Effector CD8-positive, alpha-beta T cell (primary cell): ENCODE results near the gene CLN6.
"Not testable (repeated sequence)": the region's sequence is repeated elsewhere in the genome, so short reads cannot be mapped to it uniquely, and the experiment has no call there.

Experiments used
- DNase-seq: peaks from one replicate; lab custom pipeline; 2025; lab: John Stamatoyannopoulos, UW

The CLN6 gene

DNA sequence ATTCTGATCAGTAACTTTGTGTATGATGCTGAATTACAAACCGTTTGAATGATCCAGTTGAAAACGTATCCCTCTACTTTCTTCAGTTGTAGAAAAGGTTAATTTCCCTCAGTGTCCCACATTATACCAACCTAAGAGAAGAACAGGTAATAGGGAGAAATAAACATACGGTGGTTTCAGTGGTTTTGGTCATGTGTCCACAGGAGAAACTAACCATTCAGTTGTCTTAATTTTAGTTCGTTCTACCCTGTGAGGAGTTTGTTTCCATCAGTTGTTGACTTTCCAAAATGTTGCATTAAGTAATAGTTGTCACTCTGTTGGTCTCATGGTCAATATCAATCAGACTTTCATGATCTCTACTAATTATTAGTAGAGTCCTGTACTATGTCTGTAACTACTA is 39.5 kb downstream of the CLN6 start:
- DNase-seq: no peak

DNA sequence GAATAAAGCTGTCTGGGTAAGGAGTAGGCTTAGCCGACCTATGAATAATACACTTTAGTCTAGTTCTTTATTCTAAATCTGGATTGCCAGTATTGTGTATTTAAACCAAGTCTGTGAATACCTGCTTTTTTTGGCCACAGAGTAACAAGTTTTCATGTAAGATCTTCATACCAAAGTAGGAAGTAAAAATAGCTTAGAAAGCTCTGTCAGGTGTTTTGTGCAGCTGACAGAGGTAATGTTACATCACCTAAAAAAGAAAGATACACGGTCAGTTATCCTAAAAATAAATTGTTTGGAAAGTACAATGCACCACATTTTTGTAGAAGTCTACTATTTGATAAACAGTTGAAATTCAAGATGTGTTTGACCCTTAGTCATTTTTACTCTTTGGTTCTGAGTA is 40.9 kb downstream of the CLN6 start:
- no peak for DNase-seq

DNA sequence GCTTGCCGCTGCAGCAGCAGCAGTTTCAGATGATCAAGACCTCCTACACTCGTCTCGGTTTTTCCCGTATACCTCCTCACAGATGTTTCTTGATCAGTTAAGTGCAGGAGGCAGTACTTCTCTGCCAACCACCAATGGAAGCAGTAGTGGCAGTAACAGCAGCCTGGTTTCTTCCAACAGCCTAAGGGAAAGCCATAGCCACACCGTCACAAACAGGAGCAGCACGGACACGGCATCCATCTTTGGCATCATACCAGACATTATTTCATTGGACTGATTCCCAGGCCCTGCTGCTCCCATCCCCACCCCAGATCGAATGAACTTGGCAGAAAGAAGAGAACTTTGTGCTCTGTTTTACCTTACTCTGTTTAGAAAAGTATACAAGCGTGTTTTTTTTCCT is 42.0 kb downstream of the CLN6 start:
- no peak for DNase-seq

DNA sequence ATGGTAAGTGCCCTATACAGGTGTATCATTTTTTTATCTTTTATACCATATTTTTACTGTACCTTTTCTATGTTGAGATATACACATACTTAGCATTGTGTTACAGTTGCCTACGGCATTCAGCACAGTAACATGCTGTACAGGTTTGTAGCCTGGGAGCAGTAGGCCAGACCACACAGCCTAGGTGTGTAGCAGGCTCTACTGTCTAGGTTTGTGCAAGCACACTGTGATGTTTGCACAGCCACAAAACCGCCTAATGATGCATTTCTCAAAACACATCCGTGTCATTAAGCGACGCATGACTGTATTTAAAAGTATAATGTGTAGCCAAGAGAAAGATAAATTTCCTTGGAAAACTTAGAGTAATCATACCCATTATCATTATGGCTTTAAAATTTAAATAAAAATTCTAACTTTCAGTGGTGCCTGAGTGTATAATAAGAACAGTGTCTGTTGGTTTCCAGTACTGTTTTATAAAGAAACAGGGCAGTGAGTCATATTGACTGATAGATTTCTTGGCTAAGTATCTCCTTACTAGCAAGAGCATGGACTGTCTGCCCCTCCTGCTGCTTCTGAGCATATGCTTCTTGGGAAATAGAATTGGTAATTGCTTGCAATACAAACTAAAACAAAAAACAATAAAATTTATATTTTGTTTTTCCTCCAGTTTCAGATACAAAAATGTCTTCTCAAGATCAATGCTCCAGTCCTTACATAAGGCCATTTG is 42.7 kb downstream of the CLN6 start:
- DNase-seq: no peak

DNA sequence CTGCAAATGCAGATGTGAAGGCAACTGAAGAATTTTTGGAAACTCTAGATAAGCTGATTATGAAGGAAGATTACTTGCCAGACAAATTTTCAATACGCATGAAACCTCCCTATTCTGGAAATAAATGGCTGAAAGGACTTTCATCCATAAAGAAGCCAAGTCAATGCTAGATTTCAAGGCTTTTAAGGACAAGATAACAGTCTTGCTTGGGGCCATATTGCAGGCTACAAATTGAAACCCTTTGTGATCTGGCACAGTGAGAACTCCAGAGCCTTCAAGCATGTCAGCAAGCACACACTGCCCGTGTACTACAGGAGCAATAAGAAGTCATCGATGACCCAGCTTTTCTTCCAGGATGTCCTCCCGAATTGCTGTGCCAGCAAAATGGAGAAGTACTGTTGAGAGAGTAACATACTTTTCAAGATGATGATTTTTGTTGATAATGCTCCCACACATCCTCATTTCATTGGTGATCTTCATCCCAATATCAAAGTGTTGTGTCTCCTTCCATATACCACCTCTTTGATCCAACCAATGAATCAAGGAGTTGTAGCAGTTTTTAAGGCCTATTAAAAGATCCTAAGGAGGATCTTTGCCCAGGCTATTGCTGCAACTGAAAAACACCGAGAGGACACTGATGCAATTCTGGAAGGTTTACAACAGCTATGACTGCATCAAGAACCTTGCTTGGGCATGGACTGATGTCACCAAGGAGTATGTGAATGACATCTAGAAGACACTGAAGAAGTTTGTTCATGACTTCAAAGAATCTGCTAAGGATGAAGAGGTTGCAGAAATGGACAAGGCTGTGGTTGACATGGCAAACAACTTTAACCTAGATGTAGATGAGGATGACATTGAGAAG is 44.7 kb downstream of the CLN6 start:
- no peak for DNase-seq

DNA sequence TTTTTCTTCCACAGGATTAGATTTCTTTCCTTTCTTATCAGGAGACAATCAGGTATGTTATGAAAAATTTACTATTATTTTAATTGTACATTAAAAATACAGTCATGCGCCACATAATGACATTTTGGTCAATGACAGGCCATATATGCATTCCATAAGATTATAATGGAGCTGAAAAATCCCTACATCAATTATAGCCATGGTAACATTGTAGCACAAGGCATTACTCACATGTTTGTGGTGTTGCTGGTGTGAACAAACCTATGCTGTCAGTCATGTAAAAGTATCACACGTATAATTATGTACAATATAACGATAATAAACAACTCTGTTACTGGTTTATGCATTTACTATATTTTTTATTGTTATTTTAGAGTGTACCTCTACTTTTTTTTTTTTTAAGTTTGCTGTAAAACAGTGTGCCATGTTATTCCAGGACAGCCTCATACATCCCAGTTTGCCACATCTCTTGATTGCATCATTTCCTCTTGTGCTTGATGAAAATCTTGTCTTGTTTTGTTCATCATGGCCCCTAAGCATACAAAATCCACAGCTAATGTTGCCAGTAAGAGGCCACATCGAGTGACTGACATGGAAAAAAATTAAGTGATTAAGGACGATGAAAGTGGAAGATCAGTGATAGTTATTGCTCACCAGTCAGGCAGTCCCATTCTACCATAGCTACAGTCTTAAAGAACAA is 45.8 kb downstream of the CLN6 start:
- no peak for DNase-seq

DNA sequence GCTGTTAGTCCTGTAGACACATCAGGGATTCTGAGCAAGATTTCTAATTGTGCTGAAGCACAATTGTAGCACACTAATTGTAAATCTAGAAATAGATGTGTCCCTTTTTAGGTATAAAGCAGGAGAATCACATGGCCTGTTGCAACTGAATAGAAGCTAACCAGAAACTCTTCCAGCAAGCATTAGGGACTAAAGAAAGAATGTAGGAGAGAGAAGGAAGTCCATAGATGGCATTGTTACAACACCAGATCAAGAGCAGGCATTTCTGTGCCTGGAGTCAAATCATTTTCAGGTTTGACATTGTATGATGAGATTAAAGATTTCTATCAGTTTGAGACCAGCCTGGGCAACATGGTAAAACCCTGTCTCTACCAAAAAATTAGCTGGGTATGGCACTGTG is 51.8 kb downstream of the CLN6 start:
- DNase-seq: no peak

DNA sequence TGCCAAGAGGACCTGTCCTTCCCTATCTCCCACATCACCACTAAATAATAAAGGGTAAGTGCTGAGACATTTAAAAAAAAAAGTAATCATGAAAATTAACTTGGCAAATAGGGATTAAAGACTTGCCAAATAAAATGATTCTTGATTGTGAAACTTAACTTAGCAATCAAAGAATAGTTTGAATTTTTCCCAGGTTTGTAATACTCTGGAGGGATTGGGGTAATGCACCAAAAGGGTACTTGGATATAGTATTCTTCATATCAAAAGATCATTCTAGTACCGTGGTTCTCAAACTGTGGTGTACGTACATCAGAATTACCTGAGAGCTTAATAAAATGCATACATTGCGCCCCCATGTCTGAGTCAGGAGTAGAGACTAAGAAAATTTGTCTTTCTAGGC is 52.9 kb downstream of the CLN6 start:
- DNase-seq: no peak

DNA sequence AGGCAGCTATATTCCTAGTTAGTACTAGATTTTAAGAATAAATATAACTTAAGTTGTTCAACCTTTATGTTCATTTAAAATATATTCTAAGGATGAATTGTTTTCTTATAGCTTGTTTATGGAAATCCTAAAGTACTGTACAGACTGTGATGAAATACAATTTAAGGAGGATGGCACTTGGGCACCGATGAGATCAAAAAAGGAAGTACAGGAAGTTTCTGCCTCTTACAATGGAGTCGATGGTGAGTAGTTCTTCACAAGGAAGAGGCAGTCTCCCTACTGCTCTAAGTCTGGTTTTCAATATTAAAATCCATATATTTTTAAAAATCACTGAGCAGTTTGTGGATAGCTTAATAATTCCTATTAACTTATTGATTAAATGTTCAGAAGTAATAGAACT is 54.0 kb downstream of the CLN6 start:
- DNase-seq: no peak

DNA sequence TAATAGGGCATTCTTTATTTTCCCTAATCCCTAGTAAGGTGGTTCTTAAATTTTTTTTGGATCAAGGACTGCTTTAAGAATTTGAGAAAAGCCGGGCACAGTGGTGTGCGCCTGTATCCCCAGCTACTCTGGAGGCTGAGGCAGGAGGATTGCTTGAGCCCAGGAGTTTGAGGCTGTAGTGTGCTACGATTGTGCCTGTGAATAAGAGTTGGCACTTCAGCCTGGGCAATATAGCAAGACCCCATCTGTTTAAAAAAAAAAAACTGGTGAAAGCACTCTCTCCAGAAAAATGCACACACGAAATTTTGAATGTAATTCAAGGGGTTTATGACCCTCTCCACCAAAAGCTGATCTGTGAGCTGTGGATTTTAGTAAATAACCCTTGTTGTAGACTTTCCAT is 56.4 kb downstream of the CLN6 start:
- DNase-seq: no peak

DNA sequence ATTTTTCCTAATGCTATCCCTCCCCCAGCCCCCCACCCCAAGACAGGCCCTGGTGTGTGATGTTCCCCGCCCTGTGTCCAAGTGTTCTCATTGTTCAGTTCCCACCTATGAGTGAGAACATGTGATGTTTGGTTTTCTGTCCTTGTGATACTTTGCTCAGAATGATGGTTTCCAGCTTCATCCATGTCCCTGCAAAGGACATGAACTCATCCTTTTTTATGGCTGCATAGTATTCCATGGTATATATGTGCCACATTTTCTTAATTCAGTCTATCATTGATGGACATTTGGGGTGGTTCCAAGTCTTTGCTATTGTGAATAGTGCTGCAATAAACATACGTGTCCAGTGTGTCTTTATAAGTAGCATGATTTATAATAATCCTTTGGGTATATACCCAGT is 57.5 kb downstream of the CLN6 start:
- not testable (repeated sequence) for DNase-seq

DNA sequence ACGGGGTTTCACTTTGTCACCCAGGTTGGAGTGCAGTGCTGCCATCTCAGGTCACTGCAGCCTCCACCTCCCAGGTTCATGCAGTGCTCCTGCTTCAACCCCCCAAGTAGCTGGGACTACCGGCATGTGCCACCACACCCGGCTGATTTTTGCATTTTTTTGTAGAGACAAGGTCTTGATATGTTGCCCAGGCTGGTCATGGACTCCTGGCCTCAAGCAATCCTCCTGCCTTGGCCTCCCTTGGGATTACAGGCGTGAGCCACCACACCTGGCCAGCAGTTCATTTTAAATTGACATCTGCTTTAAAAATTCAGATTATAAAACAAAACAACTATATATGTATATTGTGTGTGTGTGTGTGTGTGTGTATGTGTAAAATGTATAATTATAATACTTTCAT is 62.7 kb downstream of the CLN6 start:
- DNase-seq: no peak

DNA sequence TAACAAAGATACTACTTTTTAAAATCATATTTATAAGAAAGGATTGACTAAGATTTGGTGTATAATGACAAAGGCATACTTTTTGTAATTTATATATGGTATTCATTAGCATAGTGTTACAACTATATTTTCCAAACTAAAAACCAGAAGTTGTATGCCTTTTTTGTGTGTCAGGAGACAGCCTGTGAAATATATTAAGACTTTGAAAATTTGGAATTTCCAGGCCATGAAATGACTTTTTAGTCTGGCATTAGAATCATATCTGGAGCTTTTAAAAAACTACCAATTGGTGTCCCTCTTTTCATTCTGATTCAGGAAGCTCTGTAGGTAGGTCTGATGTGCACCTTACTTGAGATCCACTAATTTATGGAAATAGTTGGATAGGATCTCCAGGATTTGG is 66.3 kb downstream of the CLN6 start:
- no peak for DNase-seq

DNA sequence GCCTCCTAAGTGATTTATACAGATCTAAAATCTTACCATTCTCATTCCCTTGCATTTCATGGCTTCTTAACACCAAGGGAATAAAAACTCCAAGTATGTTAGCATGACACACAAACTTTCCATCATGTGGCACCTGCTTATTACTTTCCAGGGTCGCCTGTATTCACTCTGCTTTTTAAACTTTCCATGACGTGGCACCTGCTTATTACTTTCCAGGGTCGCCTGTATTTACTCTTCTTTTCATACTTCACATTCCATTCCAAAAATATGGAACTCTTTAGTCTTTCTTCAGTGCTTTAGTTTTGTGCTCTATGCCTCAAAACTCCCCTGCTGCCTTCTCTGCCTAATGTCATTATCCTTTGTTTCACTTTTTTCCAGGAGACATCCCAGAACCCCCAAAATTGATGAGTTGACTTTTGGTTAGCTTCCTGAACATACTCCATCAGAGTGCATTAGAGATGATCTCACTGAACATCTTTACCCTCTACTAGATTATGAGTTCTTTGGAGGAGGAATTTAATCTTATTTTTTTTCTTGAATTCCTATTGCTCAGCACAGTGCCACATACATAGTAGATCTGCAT is 71.4 kb downstream of the CLN6 start:
- no peak for DNase-seq

DNA sequence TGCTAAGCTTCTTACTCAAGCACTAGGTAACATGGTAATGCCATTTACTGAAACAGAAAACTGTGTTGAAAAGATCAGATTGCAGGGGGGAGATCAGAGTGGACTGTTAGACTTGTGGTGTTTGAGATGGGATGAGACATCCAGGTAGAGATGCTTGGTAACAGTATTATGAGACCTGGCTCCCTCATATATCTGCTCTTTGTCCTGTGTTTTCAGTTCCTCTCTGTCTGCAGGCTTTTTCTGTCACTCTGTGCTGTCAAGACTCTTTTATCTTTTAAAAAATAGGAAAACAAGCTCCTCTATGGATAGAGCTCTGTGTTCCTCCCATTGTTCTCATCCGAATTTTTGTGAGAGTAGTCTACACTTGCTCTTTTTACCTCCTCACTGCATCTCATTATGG is 72.5 kb downstream of the CLN6 start:
- DNase-seq: no peak
